Measurements from ENCODE around the gene AP1G1. TPM values are rescaled to one million over a fixed set of nuclear protein-coding genes. Genes with fewer than 3 reads are reported as not detected.

AP1G1 gene
- total and polyA plus RNA-seq, 2 of the 8 experiments (the other 6 are each of a cell fraction or from before 2014, with no cell fraction given) = 43.9 to 68.4 TPM

- no peak overlapping the region; the same call in 1 of the 2 replicates for H2BK5ac ChIP-seq (ENCODE audit: low read depth, low read length)
- H2BK15ac ChIP-seq (ENCODE audit: low read length) = no peak overlapping the region
- peaks cover 0 to 18% of the 10 kb centered on the region in 2 experiments for H4K20me1 ChIP-seq (replicated peaks in 1 of 2; ENCODE audit: control insufficient read depth in 1 of 2, insufficient read depth in 2 of 2, low read length in 2 of 2)
- CTCF ChIA-PET (ENCODE audit: partially characterized antibody) = interaction anchor here (1.3 to 5.9 kb wide), 2 partner anchors 30 to 110 kb away, joined by 3 to 32 read pairs; no protein-coding TSS in a partner anchor
- no peak overlapping the region for H4K8ac ChIP-seq (ENCODE audit: extremely low read depth, insufficient read depth, low read length)
- no peak overlapping the region for H3K4me2 ChIP-seq (ENCODE audit: insufficient read depth in 1 of 2, low read depth in 2 of 2, low read length in 2 of 2)
- WGBS, 2 experiments (ENCODE audit: extremely low coverage in 1 of 2, insufficient coverage in 1 of 2, insufficient read length in 1 of 2, insufficient replicate concordance in 2 of 2, low coverage in 1 of 2, low lambda C conversion rate in 2 of 2, missing lambda C conversion rate in 1 of 2) = 97% methylated on average over 3 of the region's 3 CpGs; no CpG with 5 or more reads in 1 of the 2 experiments
- H3K14ac ChIP-seq (ENCODE audit: insufficient read length) = no peak overlapping the region
- no peak overlapping the region for H2AFZ ChIP-seq (ENCODE audit: low read length)
- no peak overlapping the region for H3K23ac ChIP-seq (ENCODE audit: insufficient read length)
- H3K4ac ChIP-seq (replicated peaks; ENCODE audit: insufficient read length, low read depth, low read length) = no peak overlapping the region
- peaks cover 11 to 32% (median 22%) of the 10 kb centered on the region in 4 experiments; a peak in 7 of 8 replicates for H3K36me3 ChIP-seq (ENCODE audit: control insufficient read depth in 2 of 4, insufficient read depth in 4 of 4, low read length in 3 of 4)
- no peaks in the 10 kb centered on the region for H3K23me2 ChIP-seq (ENCODE audit: low read depth, low read length)
- no peak overlapping the region for H3K27ac ChIP-seq (ENCODE audit: low read depth, low read length)
- peaks cover under 1 to 9% of the 10 kb centered on the region in 2 experiments; a peak in 2 of 4 replicates for H3K79me2 ChIP-seq (ENCODE audit: control insufficient read depth in 1 of 2, insufficient read depth in 2 of 2, low read length in 2 of 2)
- H3K4me3 ChIP-seq (ENCODE audit: extremely low read depth in 1 of 4, insufficient read depth in 2 of 4, low read depth in 3 of 4, low read length in 4 of 4) = no peak overlapping the region
- no peak overlapping the region for H2BK12ac ChIP-seq (ENCODE audit: low read depth, low read length)
- H4K5ac ChIP-seq (ENCODE audit: insufficient read length, low read depth, low read length) = no peak overlapping the region
- H3K27me3 ChIP-seq (replicated peaks in 1 of 4; ENCODE audit: control insufficient read depth in 3 of 4, extremely low read depth in 1 of 4, insufficient read depth in 3 of 4, low read length in 3 of 4) = no peaks in the 10 kb centered on the region
- H3K4me1 ChIP-seq (replicated peaks in 1 of 4; ENCODE audit: control insufficient read depth in 3 of 4, insufficient read depth in 4 of 4, low read length in 3 of 4) = no peaks in the 10 kb centered on the region; a peak in 1 of 7 replicates
- DNase-seq (ENCODE audit: low read depth in 1 of 2, low spot score in 2 of 2) (no peak), FAIRE-seq (no peak)
- POLR2A ChIA-PET (ENCODE audit: partially characterized antibody) = interaction anchor here (1.0 to 2.2 kb wide), 4 partner anchors 9 to 43 kb away, joined by 3 to 7 read pairs (median 4); partner anchors contain the start of gene AP1G1
- no peak overlapping the region for H2AK5ac ChIP-seq (ENCODE audit: low read depth, low read length)
- no peaks in the 10 kb centered on the region for H3K9me3 ChIP-seq (ENCODE audit: insufficient read depth in 2 of 2, low read depth in 1 of 2, low read length in 1 of 2)
- H3K79me1 ChIP-seq (ENCODE audit: low read depth, low read length) = peaks cover under 1% of the 10 kb centered on the region; the same call in 1 of the 2 replicates
- no peak overlapping the region for H3K56ac ChIP-seq (replicated peaks; ENCODE audit: insufficient read length, low read depth, low read length)
- no peak overlapping the region for H2BK20ac ChIP-seq (ENCODE audit: low read length)
- H3K18ac ChIP-seq (ENCODE audit: extremely low read depth, low read length) = no peak overlapping the region
- H2BK120ac ChIP-seq (replicated peaks; ENCODE audit: low read depth, low read length) = no peak overlapping the region
- no peak overlapping the region for H4K91ac ChIP-seq (replicated peaks; ENCODE audit: insufficient read length, low read length)
- H3K9ac ChIP-seq (replicated peaks in 1 of 4; ENCODE audit: extremely low read depth in 1 of 4, low read depth in 3 of 4, low read length in 3 of 4) = no peak overlapping the region
- TF ChIP-seq, protein P1, sequence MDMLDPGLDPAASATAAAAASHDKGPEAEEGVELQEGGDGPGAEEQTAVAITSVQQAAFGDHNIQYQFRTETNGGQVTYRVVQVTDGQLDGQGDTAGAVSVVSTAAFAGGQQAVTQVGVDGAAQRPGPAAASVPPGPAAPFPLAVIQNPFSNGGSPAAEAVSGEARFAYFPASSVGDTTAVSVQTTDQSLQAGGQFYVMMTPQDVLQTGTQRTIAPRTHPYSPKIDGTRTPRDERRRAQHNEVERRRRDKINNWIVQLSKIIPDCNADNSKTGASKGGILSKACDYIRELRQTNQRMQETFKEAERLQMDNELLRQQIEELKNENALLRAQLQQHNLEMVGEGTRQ (IDR thresholded peaks at IDR 0.05; ENCODE audit: low read length) = no peak
- TF ChIP-seq, protein P2, sequence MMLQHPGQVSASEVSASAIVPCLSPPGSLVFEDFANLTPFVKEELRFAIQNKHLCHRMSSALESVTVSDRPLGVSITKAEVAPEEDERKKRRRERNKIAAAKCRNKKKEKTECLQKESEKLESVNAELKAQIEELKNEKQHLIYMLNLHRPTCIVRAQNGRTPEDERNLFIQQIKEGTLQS (IDR thresholded peaks at IDR 0.05; ENCODE audit: insufficient read depth, low read depth, low read length) = no peak
Observed at GRCh38 chr16:71852158-71852557, 43.5 kb upstream of the AP1G1 start.
